Breast epithelium (tissue), 3 donors: ENCODE results near the gene GRK5.

Source experiments
- CTCF ChIP-seq, 3 donors: fragments of 450-650 bp; IDR thresholded peaks; one replicate each; pipeline ENCODE4 v1.5.1; 2016 to 2017; ENCODE audit warnings: antibody characterized with exemption in 3 of 3, mild to moderate bottlenecking in 3 of 3, moderate library complexity in 3 of 3
- POLR2A ChIP-seq: fragments of 450-650 bp; IDR thresholded peaks from one replicate; pipeline ENCODE4 v1.6.1; 2016; ENCODE audit warnings: antibody characterized with exemption, mild to moderate bottlenecking, moderate library complexity

- no peak for TF ChIP-seq POLR2A
- TF ChIP-seq CTCF (IDR thresholded peaks at IDR 0.05) = no peak
Measured at GRCh38 chr10:119448628-119449584, 241.5 kb downstream of the GRK5 start.
